GM12874 (cell line): Measurements from ENCODE around the gene AGO3.

ENCODE experiments used
- CTCF ChIP-seq: IDR thresholded peaks from 2 replicates; pipeline ENCODE4 v1.5.1; 2011; ENCODE audit warnings: low read depth, mild to moderate bottlenecking, control low read depth, low read length, moderate library complexity; ENCODE audit not compliant: insufficient read depth

The AGO3 gene

DNA sequence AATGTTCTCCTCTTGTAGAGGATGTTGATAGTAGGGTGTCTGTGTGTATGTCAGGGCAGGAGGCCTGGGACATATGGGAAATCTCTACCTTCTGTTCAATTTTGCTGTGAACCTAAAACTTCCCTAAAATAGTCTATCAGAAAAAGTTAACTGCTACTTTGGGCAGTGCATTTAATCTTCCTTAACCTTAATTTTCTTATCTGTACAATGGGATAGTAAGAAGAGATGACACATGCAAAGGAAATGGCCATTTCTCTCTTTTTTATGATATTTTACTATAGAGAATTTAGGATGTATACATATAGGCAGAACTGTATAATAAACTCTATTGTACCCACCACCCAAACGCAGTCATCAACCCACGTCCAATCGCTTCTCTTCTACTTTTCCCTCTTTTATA is 8.6 kb downstream of the AGO3 start:
- no peak for TF ChIP-seq CTCF

GRCh38 chr1:35945327-35945726 is 14.4 kb downstream of the AGO3 start:
- TF ChIP-seq CTCF, result no peak

- no peak for TF ChIP-seq CTCF
Measured at GRCh38 chr1:35947547-35947946, 16.6 kb downstream of the AGO3 start.

- no peak for TF ChIP-seq CTCF
Measured at GRCh38 chr1:35958558-35958957, 27.7 kb downstream of the AGO3 start.

DNA sequence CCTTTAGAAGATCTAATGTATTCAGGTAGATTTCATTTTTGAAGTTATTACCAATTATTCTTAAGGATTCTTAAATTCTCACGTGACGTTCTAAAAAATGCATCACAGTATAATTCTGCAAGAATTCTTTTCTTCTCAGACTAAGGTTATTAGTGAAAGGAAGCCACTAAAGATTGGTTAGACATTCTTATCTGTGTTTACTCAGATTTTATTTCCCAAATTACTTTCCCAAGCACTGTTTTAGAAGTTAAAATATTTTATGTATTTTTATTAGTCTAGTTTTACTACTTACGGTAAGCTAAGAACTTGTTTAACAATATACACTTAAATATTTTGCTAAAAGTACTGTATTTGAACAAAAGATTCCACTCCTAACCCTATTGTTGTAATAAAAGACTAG is 28.4 kb downstream of the AGO3 start:
- no peak for TF ChIP-seq CTCF

DNA sequence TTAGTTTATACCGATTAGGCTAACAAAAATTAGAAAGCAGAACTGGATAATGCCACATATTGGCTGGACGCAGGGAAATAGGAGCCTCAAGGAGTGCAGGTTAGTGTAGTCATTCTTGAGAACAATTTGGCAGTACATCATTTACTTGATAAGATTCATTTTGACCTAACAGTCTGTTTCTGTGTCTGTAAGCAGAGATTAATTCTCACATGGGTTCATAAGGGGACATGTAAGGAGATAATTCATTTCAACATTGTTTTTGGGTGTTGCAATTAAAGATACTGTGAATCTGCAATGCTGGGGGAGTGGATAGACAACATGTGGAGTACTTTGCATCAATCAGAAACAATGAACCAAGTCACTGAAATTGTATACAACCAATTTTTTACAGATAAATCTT is 32.0 kb downstream of the AGO3 start:
- TF ChIP-seq CTCF, result no peak

DNA sequence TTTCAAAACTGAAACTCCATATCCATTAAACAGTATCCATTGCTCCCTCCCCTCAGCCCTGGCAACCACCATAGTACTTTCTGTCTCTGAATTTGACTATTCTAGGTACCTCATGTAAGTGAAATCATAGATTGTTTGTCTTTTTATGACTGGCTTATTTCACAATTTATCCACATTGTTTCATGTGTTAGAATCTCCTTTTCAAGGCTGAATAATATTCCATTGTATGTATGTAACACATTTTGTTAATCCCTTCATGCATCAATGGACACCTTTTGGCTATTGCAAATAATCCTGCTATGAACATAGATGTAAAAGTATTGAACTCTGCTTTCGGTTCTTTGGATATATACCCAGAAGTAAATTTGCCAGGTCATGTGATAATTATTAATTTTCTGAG is 37.5 kb downstream of the AGO3 start:
- no peak for TF ChIP-seq CTCF

DNA sequence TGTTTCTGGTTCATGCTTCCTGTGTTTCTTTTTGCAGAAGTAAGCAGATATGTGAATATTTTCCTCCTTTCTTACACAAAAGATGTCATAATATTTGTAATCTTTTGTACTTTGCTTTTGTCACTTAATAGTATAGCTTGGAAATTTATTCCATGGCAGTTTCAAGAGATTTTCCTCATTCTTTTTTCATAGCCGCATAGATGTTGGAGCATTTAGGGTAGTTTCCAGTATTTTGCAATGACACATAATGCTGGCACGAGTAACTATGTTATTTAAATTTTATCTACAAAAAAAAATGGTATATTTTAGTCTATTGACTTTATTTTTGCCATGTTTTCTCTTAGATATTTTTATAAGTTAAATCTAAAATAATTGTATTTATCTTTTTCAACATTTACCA is 40.7 kb downstream of the AGO3 start:
- TF ChIP-seq CTCF, result no peak
